ENCODE results near the gene SRP9. TPM values are rescaled to one million over a fixed set of nuclear protein-coding genes. Genes with fewer than 3 reads are reported as not detected.

Gene SRP9
- total RNA-seq, 1 experiment from 2014 or later = 282 TPM

DNA sequence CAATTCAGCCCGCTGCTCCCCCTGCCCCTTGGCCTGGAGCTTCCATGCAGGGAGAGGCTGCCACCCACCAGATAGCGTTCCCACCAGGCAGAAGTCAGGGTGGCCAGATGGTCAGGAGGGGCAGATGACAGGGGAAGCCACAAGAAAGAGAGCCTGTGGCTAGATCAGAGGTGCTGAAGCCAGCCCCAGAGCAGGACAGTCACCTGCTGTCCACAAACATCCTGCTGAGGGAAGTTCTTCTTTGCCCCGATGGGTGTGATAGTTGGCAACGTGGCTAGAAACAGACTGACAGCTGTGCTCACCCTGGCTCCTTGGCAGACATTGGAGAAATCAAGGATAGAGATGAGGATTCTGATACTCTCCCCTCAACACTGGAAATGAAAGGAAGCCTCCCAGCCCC is 27.2 kb upstream of the SRP9 start:
- TF ChIP-seq POLR2AphosphoS5 (IDR thresholded peaks at IDR 0.05; ENCODE audit: low read depth, low read length) = no peak
- TF ChIP-seq SIN3A (IDR thresholded peaks at IDR 0.05; ENCODE audit: borderline replicate concordance, insufficient read depth, low read depth, low read length) = no peak
- TF ChIP-seq TCF7L2 (IDR thresholded peaks at IDR 0.05; ENCODE audit: low read depth, low read length) = no peak
- TF ChIP-seq, protein P1, sequence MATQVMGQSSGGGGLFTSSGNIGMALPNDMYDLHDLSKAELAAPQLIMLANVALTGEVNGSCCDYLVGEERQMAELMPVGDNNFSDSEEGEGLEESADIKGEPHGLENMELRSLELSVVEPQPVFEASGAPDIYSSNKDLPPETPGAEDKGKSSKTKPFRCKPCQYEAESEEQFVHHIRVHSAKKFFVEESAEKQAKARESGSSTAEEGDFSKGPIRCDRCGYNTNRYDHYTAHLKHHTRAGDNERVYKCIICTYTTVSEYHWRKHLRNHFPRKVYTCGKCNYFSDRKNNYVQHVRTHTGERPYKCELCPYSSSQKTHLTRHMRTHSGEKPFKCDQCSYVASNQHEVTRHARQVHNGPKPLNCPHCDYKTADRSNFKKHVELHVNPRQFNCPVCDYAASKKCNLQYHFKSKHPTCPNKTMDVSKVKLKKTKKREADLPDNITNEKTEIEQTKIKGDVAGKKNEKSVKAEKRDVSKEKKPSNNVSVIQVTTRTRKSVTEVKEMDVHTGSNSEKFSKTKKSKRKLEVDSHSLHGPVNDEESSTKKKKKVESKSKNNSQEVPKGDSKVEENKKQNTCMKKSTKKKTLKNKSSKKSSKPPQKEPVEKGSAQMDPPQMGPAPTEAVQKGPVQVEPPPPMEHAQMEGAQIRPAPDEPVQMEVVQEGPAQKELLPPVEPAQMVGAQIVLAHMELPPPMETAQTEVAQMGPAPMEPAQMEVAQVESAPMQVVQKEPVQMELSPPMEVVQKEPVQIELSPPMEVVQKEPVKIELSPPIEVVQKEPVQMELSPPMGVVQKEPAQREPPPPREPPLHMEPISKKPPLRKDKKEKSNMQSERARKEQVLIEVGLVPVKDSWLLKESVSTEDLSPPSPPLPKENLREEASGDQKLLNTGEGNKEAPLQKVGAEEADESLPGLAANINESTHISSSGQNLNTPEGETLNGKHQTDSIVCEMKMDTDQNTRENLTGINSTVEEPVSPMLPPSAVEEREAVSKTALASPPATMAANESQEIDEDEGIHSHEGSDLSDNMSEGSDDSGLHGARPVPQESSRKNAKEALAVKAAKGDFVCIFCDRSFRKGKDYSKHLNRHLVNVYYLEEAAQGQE (IDR thresholded peaks at IDR 0.05; ENCODE audit: insufficient read depth in 1 of 2, low read depth in 2 of 2, low read length in 1 of 2) = no peak
- TF ChIP-seq, protein P2, sequence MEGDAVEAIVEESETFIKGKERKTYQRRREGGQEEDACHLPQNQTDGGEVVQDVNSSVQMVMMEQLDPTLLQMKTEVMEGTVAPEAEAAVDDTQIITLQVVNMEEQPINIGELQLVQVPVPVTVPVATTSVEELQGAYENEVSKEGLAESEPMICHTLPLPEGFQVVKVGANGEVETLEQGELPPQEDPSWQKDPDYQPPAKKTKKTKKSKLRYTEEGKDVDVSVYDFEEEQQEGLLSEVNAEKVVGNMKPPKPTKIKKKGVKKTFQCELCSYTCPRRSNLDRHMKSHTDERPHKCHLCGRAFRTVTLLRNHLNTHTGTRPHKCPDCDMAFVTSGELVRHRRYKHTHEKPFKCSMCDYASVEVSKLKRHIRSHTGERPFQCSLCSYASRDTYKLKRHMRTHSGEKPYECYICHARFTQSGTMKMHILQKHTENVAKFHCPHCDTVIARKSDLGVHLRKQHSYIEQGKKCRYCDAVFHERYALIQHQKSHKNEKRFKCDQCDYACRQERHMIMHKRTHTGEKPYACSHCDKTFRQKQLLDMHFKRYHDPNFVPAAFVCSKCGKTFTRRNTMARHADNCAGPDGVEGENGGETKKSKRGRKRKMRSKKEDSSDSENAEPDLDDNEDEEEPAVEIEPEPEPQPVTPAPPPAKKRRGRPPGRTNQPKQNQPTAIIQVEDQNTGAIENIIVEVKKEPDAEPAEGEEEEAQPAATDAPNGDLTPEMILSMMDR (IDR thresholded peaks at IDR 0.05) = no peak
- DNase-seq (ENCODE audit: low read depth, low spot score) (no peak), ATAC-seq (no peak)
- Histone ChIP-seq H3K9me3 (ENCODE audit: control insufficient read depth, insufficient read depth, low read depth, low read length) (no peaks in the 10 kb centered on the region), H3K27ac (ENCODE audit: low read length) (no peak overlapping the region), H3K4me1 (ENCODE audit: control insufficient read depth, insufficient read depth, low read length) (peaks cover 5% of the 10 kb centered on the region; the same call in 1 of the 2 replicates), H3K4me3 (ENCODE audit: low read depth in 2 of 2, low read length in 2 of 2) (no peak overlapping the region), H3K36me3 (ENCODE audit: control insufficient read depth, insufficient read depth, low read length) (no peaks in the 10 kb centered on the region), H3K27me3 (ENCODE audit: control insufficient read depth, insufficient read depth, low read length) (no peaks in the 10 kb centered on the region)
- intact Hi-C loops (cut with micrococcal nuclease; ENCODE audit: unreplicated experiment) (no loop called here), in situ Hi-C loops (cut with HindIII; ENCODE audit: low pct_unique_long_range_greater_than_20kb, low sequenced_read_pairs) (no loop called here)
- BruUV-seq (replicated peaks) = no TSS peak
- POLR2A ChIA-PET = no interaction called here
- CTCF ChIA-PET = no interaction called here

DNA sequence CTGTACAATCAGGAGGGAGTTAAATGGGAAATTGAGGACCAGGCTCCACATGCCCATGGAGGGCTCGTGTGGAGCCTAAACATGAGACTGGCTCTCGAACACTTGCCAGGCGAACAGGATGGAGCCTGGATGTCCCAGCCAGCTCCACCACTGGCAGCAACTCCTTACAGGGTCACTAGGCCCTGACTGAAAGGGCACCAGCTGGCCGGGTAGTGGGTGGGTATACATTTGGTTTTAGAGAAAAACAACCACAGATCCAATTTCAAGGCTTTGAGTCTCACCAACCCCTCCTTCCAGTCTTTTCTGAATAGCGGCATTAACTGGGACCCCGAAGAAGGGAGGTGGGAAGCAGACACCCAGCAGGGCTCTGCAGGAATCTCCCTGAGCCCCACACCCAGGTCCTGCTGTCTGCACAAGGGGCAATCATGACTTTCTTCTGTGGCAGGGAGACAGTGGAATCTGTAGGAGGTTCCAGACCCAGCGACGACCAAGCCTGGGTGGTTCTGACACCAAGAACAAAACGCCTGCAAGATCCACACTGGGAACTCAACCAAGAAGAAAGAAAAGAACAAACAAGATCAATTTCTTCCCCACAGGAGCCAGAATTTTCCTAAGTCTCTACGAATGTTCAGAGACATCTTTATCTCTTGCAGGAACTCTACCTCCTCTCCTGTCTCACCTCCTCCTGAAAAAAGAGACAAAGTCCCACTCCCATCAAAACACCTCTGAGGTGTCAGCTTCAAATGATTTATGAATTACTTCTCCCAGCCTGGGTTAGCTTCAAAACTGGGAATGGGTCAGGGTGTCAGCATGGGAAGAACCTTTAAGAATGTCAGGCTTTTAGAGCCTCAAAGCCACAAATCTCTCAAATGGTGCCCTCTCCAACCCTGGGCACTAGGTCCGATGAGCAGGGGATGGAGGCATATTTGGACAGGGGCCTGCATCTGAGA is 26.5 kb upstream of the SRP9 start:
- in situ Hi-C loops (cut with HindIII; ENCODE audit: low pct_unique_long_range_greater_than_20kb, low sequenced_read_pairs) (no loop called here), intact Hi-C loops (cut with micrococcal nuclease; ENCODE audit: unreplicated experiment) (no loop called here)
- ATAC-seq = no peak
- no peak for DNase-seq (ENCODE audit: low read depth, low spot score)
- no peak overlapping the region for H3K27ac ChIP-seq (ENCODE audit: low read length)
- no peak for TF ChIP-seq POLR2AphosphoS5 (IDR thresholded peaks at IDR 0.05; ENCODE audit: low read depth, low read length)
- TF ChIP-seq TCF7L2 (IDR thresholded peaks at IDR 0.05; ENCODE audit: low read depth, low read length) = no peak
- TF ChIP-seq, protein P1 (IDR thresholded peaks at IDR 0.05; ENCODE audit: insufficient read depth in 1 of 2, low read depth in 2 of 2, low read length in 1 of 2) = no peak
- TF ChIP-seq, protein P2 (IDR thresholded peaks at IDR 0.05) = no peak
- no peak for TF ChIP-seq SIN3A (IDR thresholded peaks at IDR 0.05; ENCODE audit: borderline replicate concordance, insufficient read depth, low read depth, low read length)
- ChIA-PET CTCF (no interaction called here), POLR2A (no interaction called here)
- H3K36me3 ChIP-seq (ENCODE audit: control insufficient read depth, insufficient read depth, low read length) = no peaks in the 10 kb centered on the region
- no peaks in the 10 kb centered on the region for H3K27me3 ChIP-seq (ENCODE audit: control insufficient read depth, insufficient read depth, low read length)
- no TSS peak for BruUV-seq (replicated peaks)
- H3K9me3 ChIP-seq (ENCODE audit: control insufficient read depth, insufficient read depth, low read depth, low read length) = no peaks in the 10 kb centered on the region
- peaks cover 9% of the 10 kb centered on the region for H3K4me1 ChIP-seq (ENCODE audit: control insufficient read depth, insufficient read depth, low read length)
- H3K4me3 ChIP-seq (ENCODE audit: low read depth in 2 of 2, low read length in 2 of 2) = no peak overlapping the region

Measured in Panc1 (cell line).